IPS-NIHi7 (cell line): ENCODE measurements around the gene OR10H1.
"Not testable (repeated sequence)": the region's sequence is repeated elsewhere in the genome, so short reads cannot be mapped to it uniquely, and the experiment has no call there.

Experiments used
- DNase-seq: peaks from one replicate; pipeline ENCODE4 v3.0.0; 2012; ENCODE audit warnings: mixed read lengths; ENCODE audit errors: extremely low spot score

Gene OR10H1

DNA sequence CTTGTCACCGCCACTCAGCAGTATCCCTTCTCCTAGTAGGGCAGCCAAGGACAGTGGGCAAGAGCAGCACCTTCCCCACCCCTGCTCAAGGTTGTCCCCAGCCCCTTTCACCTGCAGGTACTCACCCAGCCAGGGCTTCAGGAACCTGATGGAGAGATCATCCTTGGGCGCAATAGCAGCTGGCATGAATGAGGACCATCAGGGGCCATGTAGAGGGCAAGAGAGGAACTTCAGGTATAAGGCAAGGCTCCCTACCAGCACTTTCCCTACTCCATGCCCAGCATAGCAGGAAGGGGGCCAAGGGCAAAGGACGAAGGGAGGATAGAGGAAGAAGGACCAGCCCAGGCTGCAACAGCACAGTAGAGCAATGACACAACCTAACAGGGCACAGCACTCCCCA lies 41.3 kb downstream of the OR10H1 start:
- DNase-seq: not testable (repeated sequence)

DNA sequence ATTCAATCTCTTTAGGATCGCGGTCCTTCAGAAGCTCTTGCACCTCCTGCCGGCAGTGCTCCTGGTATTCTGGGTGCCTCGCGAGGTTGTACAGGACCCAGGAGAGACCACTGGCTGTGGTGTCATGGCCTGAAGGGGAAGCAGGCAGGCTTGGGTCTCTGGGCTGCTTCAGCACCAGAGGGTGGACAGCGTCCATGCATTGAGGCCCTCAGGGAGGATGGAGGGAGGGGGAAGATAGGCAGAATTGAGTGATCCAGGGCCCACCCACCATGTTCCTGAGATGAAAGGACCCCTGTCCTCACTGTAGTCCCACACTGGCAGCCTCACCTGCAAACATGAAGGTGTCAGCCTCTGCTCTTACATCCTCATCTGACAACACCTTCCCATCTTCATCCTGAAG lies 45.9 kb downstream of the OR10H1 start:
- DNase-seq: no peak

DNA sequence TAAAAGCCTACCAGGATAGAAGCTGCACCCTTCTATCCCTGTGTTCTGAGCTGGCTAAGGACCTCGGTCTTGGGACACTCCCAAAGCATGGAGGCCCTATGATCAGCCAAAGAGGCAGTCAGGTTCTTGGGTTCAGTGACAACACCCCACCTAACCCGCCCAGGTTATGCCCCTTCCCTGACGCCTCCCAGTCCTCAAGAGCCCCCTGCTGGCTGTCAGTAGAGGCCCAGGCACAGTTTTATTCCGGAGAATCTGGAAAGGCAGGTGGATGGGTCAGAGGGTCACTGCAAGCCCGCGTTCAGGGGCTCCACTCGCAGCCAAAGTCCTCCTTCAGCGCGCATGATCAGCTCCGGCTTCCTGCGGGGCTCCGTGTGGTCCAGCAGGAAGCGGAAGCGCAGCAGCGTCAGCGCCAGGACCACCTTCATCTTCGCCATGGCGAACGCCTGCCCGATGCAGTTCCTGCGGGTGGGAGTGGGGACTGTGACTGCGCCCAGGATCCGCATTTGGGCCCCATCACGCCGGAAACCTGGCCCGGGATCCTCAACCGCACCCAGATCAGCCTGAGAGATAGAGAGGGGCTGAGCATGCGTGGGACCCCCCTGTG lies 55.4 kb downstream of the OR10H1 start:
- no peak for DNase-seq

DNA sequence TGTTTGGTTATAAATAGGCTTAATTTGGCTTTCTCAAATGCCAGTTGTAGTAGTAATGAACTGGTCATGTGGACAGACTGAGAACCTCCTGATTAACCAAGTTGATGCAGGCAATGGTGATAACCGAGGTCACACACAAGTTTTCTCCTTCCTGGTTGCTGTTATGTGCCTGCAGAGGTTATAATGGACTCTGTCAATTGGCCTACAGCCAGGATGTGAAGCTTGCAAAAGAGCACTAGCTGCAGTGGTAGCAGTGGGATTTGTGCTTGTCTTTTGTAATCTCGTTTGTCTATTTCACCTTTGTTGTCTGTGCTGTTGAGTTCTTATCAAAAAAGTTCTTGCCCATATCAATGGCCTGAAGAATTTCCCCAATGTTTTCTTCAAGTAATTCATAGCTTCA lies 57.1 kb downstream of the OR10H1 start:
- no peak for DNase-seq
